Measurements from ENCODE around the gene NUMB. TPM values are rescaled to one million over a fixed set of nuclear protein-coding genes. Genes with fewer than 3 reads are reported as not detected.

The NUMB gene
- total RNA-seq, 1 donor: 52.3 TPM

- TF ChIP-seq CTCF (IDR thresholded peaks at IDR 0.05; ENCODE audit: insufficient read depth, low read length): no peak
- no peak for DNase-seq (ENCODE audit: low read depth)
- H3K4me3 ChIP-seq (ENCODE audit: low read depth, low read length): no peak overlapping the region
These were observed 222.2 kb downstream of the NUMB start for GRCh38 chr14:73236157-73236556.

GRCh38 chr14:73235531-73236155 is 222.7 kb downstream of the NUMB start:
- peak; percentile 54 for DNase-seq (ENCODE audit: low read depth)

GRCh38 chr14:73234586-73235394 is 223.6 kb downstream of the NUMB start:
- DNase-seq (ENCODE audit: low read depth): no peak
- H3K4me3 ChIP-seq (ENCODE audit: low read depth, low read length): no peak overlapping the region
- TF ChIP-seq CTCF (IDR thresholded peaks at IDR 0.05; ENCODE audit: insufficient read depth, low read length): no peak

More at GRCh38 chr14:73235531-73236155, 222.7 kb downstream of the NUMB start:
- no peak overlapping the region for H3K4me3 ChIP-seq (ENCODE audit: low read depth, low read length)
- TF ChIP-seq CTCF (IDR thresholded peaks at IDR 0.05; ENCODE audit: insufficient read depth, low read length): no peak

GRCh38 chr14:73234029-73234428 is 224.3 kb downstream of the NUMB start:
- no peak for DNase-seq (ENCODE audit: low read depth)
- H3K4me3 ChIP-seq (ENCODE audit: low read depth, low read length): no peak overlapping the region
- TF ChIP-seq CTCF (IDR thresholded peaks at IDR 0.05; ENCODE audit: insufficient read depth, low read length): no peak

GRCh38 chr14:73233564-73233963 is 224.8 kb downstream of the NUMB start:
- no peak for DNase-seq (ENCODE audit: low read depth)
- no peak overlapping the region for H3K4me3 ChIP-seq (ENCODE audit: low read depth, low read length)
- TF ChIP-seq CTCF (IDR thresholded peaks at IDR 0.05; ENCODE audit: insufficient read depth, low read length): no peak

- TF ChIP-seq CTCF (IDR thresholded peaks at IDR 0.05; ENCODE audit: insufficient read depth, low read length): no peak
- no peak overlapping the region for H3K4me3 ChIP-seq (ENCODE audit: low read depth, low read length)
- DNase-seq (ENCODE audit: low read depth): no peak
These were observed 225.4 kb downstream of the NUMB start for GRCh38 chr14:73232984-73233383.

Data from fibroblast of the aortic adventitia (primary cell).